ENCODE measurements around the gene ATP5PD.

The ATP5PD gene

DNA sequence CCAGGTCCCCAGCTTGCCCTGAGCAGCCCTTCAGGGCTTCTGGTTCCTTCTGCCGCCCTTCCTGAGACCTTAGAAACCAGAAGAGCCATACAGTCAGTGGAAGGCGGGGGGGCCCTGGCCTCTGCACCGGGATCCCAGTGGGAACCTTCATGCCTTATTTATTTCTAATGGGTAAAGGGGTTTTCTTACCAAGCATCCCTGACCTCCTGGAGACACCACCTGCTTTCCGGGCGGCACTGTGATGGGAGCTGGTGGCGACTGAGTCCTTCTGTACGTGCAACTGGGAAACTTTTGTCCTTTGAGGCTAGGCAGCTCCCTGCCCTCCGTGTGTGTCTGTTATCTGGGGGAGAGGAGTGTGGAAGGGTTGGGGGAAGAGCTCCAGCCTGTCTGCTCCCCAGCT, 41.5 kb downstream of the ATP5PD start:
- H3K27ac Mint-ChIP-seq: no peak overlapping the region
- no peak for ATAC-seq

GRCh38 chr17:75004371-75004770, 42.4 kb downstream of the ATP5PD start:
- no peaks in the 10 kb centered on the region for H3K4me1 Mint-ChIP-seq
- H3K27ac Mint-ChIP-seq: no peak overlapping the region

More for the DNA sequence above, 41.5 kb downstream of the ATP5PD start:
- Mint-ChIP-seq H3K36me3 (no peaks in the 10 kb centered on the region), H3K4me3 (no peak overlapping the region), H3K9me3 (no peaks in the 10 kb centered on the region), H3K4me1 (no peaks in the 10 kb centered on the region)
- DNase-seq (ENCODE audit: low spot score in 2 of 2): no peak

DNA sequence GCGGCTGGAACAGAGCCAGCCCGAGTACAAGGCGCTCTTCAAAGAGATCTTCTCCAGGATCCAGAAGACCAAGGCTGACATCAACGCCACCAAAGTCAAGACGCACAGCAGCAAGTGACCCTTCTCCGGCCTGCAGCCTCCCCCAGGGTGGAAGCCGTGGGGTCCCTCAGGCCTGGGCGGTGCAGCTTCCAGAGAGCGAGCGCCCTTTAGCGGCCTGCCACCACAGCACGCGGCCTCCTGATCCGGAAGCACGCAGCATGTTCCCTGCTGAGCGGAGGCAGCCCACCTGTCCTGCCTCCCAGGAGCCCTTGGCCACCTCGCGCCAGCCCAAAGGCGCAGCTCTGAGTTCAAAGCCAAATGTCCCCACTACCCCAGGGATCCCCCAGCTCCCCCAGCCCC, 42.8 kb downstream of the ATP5PD start:
- ATAC-seq (no peak), DNase-seq (ENCODE audit: low spot score in 2 of 2) (no peak)
- no peak overlapping the region for H3K4me3 Mint-ChIP-seq
- H3K27ac Mint-ChIP-seq: no peak overlapping the region
- H3K4me1 Mint-ChIP-seq: no peaks in the 10 kb centered on the region
- no peaks in the 10 kb centered on the region for H3K9me3 Mint-ChIP-seq
- H3K36me3 Mint-ChIP-seq: no peaks in the 10 kb centered on the region

More at GRCh38 chr17:75004371-75004770, 42.4 kb downstream of the ATP5PD start:
- Mint-ChIP-seq H3K36me3 (no peaks in the 10 kb centered on the region), H3K9me3 (no peaks in the 10 kb centered on the region), H3K4me3 (no peak overlapping the region)
- DNase-seq (ENCODE audit: low spot score in 2 of 2) (no peak), ATAC-seq (no peak)

DNA sequence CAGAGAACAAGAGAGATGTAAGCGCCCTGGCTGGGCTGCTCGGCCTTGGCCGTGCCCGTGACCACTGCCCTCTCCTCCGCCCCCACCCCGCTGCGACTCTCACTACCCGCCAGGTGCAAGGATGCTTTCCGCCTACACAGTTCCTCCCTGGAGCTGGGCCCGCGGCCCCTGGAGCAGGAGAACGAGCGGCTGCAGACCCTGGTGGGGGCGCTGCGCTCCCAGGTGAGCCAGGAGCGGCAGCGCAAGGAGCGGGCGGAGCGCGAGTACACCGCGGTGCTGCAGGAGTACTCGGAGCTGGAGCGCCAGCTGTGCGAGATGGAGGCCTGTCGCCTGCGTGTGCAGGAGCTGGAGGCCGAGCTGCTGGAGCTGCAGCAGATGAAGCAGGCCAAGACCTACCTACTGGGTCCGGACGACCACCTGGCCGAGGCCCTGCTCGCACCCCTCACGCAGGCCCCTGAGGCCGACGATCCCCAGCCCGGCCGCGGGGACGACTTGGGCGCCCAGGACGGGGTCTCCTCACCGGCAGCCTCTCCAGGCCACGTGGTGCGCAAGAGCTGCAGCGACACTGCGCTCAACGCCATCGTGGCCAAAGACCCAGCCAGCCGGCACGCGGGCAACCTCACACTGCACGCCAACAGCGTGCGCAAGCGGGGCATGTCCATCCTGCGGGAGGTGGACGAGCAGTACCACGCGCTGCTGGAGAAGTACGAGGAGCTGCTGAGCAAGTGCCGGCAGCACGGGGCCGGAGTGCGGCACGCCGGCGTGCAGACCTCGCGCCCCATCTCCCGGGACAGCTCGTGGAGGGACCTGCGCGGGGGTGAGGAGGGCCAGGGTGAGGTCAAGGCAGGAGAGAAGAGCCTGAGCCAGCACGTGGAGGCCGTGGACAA, 43.5 kb downstream of the ATP5PD start:
- Mint-ChIP-seq H3K36me3 (no peaks in the 10 kb centered on the region), H3K4me3 (no peak overlapping the region)
- no peak for DNase-seq (ENCODE audit: low spot score in 2 of 2)

DNA sequence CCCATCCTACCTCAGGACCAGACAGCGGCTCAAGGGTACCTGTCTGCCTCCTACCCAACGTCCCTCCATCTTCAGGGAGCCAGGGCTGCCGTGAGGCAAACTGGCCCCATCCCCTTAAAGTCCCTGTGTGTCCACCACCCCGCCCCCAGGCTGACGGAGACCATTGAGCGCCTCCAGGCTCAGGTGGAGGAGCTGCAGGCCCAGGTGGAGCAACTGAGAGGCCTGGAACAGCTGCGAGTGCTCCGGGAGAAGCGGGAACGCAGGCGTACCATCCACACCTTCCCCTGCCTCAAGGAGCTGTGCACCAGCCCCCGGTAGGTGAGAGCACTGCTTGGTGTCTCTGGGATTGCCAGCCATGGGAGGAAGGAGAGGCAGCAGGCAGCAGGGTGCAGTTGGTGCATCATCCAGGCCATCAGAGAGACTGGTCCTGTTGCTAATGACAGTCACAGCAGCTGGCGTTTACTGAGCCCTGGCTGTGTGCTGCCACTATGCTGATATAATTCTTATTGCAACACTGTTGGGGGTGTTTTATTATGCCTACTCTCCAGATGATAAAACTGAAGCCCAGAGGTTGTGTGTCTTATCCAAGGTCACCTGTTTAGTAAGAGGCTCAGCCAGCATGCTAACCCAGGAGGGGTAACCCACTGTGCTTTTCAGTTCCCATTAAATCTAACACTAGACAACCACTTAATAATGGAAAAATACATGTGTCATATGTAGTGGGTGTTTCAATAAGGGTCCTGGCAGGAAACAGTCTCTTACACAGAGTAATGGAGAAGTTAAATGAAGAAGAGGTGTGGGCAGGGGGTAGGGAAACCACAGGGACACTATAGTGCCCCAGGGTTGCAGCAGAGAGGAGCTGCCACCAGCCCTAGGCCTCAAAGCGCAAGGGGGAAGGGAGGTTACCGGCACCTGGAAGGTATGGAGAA, 44.6 kb downstream of the ATP5PD start:
- H3K27ac Mint-ChIP-seq: no peak overlapping the region
- no peaks in the 10 kb centered on the region for H3K36me3 Mint-ChIP-seq
- H3K9me3 Mint-ChIP-seq: no peaks in the 10 kb centered on the region
- H3K4me1 Mint-ChIP-seq: no peaks in the 10 kb centered on the region
- DNase-seq (ENCODE audit: low spot score in 2 of 2) (no peak), ATAC-seq (no peak)
- H3K4me3 Mint-ChIP-seq: no peak overlapping the region

More for the DNA sequence above, 43.5 kb downstream of the ATP5PD start:
- no peak for ATAC-seq
- Mint-ChIP-seq H3K27ac (no peak overlapping the region), H3K9me3 (no peaks in the 10 kb centered on the region), H3K4me1 (no peaks in the 10 kb centered on the region)

GRCh38 chr17:74999523-74999922, 47.2 kb downstream of the ATP5PD start:
- no peaks in the 10 kb centered on the region for H3K36me3 Mint-ChIP-seq
- DNase-seq (ENCODE audit: low spot score in 2 of 2) (no peak), ATAC-seq (no peak)
- no peaks in the 10 kb centered on the region for H3K4me1 Mint-ChIP-seq
- no peak overlapping the region for H3K4me3 Mint-ChIP-seq
- no peak overlapping the region for H3K27ac Mint-ChIP-seq
- H3K9me3 Mint-ChIP-seq: no peaks in the 10 kb centered on the region

- H3K36me3 Mint-ChIP-seq: no peaks in the 10 kb centered on the region
- H3K9me3 Mint-ChIP-seq: no peaks in the 10 kb centered on the region
- H3K27ac Mint-ChIP-seq: no peak overlapping the region
- ATAC-seq (peak; percentile 24), DNase-seq (ENCODE audit: low spot score in 2 of 2) (no peak)
- no peak overlapping the region for H3K4me3 Mint-ChIP-seq
- H3K4me1 Mint-ChIP-seq: no peaks in the 10 kb centered on the region
Observed at GRCh38 chr17:74998783-74999182, 48.0 kb downstream of the ATP5PD start.

DNA sequence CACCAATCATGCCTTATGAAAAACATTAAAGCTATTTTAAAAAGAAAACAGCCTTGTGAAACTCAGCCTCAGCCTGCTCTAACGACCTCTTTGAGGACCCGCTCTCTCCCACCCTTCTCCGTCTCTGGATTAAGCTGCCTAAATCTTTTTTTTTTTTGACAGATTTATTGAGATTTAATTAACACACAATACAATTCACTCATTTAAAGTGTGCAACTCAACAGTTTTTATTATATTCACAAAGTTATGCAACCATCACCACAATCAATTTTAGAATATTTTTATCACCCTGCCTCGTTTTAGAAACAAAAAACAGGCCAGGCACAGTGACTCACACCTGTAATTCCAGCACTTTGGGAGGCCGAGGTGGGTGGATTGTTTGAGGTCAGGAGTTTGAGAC, 50.9 kb downstream of the ATP5PD start:
- no peak overlapping the region for H3K27ac Mint-ChIP-seq
- H3K36me3 Mint-ChIP-seq: no peaks in the 10 kb centered on the region
- ATAC-seq: no peak
- H3K4me1 Mint-ChIP-seq: peaks cover 5% of the 10 kb centered on the region
- DNase-seq (ENCODE audit: low spot score in 2 of 2): no peak
- no peaks in the 10 kb centered on the region for H3K9me3 Mint-ChIP-seq
- no peak overlapping the region for H3K4me3 Mint-ChIP-seq

GRCh38 chr17:74994440-74994839, 52.3 kb downstream of the ATP5PD start:
- DNase-seq (ENCODE audit: low spot score in 2 of 2): no peak
- Mint-ChIP-seq H3K9me3 (no peaks in the 10 kb centered on the region), H3K27ac (no peak overlapping the region), H3K36me3 (no peaks in the 10 kb centered on the region), H3K4me3 (no peak overlapping the region), H3K4me1 (peaks cover 5% of the 10 kb centered on the region)
- no peak for ATAC-seq

- DNase-seq (ENCODE audit: low spot score in 2 of 2): no peak
- H3K27ac Mint-ChIP-seq: no peak overlapping the region
- H3K4me3 Mint-ChIP-seq: no peak overlapping the region
- ATAC-seq: no peak
- peaks cover 5% of the 10 kb centered on the region for H3K4me1 Mint-ChIP-seq
- no peaks in the 10 kb centered on the region for H3K9me3 Mint-ChIP-seq
- peaks cover 2% of the 10 kb centered on the region for H3K36me3 Mint-ChIP-seq
Observed at GRCh38 chr17:74992223-74992622, 54.5 kb downstream of the ATP5PD start.

GRCh38 chr17:74990581-74991105, 56.1 kb downstream of the ATP5PD start:
- ATAC-seq: no peak
- Mint-ChIP-seq H3K9me3 (no peaks in the 10 kb centered on the region), H3K4me3 (no peak overlapping the region), H3K27ac (no peak overlapping the region), H3K36me3 (peaks cover 5% of the 10 kb centered on the region), H3K4me1 (peaks cover 5% of the 10 kb centered on the region)
- no peak for DNase-seq (ENCODE audit: low spot score in 2 of 2)
